ENCODE measurements around the gene IGBP1.
"Not testable (repeated sequence)": the region's sequence is repeated elsewhere in the genome, so short reads cannot be mapped to it uniquely, and the experiment has no call there.

The IGBP1 gene

DNA sequence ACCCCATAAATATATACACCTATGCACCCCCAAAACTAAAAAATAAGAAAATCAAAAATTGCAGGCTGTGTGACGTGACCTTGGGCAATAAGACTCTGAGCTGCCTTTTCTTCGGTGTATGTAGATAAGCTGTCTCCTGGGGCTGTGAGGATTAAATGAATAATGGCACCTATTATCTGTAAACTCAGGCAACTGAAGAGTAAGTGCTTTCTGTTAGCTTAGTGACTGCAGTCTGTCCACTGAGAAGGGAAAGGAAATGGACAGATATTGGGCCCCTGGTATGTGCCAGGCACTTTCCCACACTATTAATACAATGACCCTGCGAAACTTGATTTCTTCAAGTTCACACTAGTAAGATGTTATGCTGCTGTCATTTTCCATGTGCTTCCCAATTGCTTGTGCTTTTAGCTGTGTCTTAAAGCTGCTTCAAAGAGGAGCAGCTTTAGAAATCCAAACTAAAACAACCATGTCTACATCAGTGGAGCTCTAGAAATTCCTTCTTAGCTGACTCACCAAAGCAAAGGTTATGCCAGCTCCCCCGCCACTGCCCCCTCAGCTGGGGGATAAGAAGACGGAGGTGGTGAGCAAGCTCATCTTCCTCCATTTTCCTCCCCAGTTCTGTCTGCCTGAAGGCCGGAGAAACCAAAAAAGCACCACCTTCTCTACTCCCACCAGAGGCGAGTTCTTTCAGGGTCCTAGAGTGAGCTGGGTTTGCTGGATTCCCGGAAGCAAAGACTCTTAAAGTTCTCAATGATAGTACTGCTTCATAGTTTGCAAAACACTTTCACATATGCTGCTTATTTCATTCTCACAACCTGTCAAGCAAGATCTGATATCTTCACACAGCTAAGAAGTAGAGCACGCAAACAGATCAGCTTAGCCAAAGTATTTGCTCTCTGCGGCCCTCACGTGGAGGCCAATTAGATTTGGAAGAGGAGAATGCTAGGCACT is 35.3 kb downstream of the IGBP1 start:
- DNase-seq, result no peak

DNA sequence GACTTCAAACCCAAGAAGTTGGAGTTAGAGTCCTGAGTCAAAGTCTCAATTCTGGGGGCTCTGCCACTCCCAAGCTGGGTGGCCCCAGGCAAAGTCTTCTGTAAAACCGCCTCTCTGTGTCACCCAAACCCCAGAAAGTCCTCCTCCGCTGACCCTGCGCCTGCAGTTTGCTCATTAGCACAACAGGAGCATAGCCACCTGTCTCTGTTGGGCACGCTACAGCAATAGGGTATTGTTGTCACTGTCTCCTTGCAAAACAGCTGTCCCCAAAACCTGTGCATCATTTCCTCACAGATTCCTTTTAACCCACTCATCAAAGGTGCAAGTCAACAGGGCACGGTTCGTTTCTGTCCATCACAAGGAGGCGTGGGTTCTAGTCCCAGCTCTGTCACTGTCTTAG is 36.0 kb downstream of the IGBP1 start:
- no peak for DNase-seq

DNA sequence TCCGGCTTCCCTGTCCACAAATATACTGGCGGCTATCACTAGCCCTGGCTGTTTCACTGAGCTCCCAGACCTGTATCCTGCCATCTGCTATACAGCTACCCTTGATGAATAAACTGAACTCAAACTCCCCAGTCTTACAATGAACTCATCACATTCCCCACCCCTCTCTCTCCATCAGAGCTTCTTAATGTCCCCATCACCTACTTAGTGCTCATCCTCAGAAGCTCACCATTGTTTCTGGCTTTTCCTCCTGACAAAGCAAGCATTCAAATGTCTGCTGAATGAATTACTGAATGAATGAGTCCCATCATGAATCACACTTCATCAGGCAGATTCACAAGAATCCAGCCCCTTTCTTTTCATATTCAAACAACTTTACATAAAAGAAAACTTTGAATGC is 38.4 kb downstream of the IGBP1 start:
- DNase-seq, result no peak

DNA sequence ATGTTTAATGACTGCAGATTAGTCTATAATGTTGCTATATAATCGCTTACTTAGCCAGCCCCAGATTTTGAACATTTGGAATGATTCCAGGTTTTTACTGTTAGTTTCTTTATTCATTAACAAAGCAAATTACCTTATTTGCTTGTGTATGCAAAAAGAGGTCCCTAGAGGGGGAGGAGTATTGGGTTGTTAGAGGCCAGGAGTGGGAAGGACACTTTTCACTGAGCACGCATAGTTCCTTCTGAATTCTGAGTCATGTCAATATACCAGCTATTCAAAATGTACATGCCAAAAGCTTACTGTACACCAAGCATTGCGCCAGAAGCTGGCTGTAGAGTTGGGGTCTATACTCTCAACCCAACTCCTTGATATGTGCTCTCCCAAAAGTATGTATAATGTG is 39.0 kb downstream of the IGBP1 start:
- no peak for DNase-seq

DNA sequence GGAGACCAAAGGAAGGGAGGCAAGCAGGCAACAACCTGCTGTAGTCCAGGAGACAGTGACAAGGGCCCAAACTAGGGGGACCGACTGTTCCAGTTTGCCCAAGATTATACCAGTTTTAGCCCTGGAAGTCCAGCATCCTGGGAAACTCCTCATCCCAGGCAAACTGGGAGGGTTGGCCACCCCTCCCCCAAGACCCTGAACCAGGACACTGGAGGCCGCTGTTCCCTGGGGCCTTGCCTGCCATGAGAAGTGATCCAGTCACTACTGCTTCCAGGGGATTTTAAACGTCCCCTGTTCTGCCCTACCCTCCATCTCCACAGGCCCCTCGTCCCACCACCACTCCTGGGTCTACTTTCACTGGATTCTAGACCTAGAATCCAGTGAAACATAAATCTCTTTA is 39.7 kb downstream of the IGBP1 start:
- no peak for DNase-seq

DNA sequence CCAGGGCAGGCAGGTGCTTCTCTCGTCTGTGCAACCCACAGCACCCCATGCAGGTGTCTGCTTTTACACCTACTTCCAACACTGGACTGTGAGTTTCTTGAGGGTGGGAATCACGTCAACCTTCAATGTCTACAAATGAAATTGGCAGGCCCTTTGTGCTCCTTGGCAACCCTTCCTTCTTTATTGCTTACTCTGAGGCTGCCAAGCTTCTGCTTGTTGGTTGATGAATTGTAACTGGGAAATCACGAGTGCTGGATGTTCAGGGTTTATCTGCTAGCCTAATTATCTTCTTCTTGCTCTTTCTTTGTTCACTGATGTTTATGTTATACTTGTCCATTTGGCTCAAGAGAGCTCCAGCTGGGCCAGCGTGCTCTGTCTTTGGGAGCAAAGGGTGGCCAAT is 41.5 kb downstream of the IGBP1 start:
- no peak for DNase-seq

DNA sequence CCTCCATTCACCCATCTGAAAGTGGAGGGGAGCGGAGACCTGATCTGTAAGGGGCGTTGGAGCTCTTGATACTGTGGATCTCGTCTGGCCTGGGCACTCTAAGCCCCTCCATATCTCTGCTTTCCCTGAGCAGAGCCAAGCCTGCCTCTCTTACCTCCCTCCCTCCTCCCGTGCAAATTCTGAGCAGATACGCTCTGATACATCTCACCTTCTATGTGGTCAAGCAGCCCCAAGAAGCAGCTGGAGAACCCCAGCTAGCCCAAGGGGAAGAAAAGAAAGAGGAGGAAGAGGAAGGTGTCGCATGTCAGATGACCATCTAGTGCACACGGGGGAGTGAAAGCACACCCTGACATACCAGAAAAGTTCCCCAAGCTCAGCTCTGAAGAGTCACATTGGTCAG is 42.1 kb downstream of the IGBP1 start:
- no peak for DNase-seq

DNA sequence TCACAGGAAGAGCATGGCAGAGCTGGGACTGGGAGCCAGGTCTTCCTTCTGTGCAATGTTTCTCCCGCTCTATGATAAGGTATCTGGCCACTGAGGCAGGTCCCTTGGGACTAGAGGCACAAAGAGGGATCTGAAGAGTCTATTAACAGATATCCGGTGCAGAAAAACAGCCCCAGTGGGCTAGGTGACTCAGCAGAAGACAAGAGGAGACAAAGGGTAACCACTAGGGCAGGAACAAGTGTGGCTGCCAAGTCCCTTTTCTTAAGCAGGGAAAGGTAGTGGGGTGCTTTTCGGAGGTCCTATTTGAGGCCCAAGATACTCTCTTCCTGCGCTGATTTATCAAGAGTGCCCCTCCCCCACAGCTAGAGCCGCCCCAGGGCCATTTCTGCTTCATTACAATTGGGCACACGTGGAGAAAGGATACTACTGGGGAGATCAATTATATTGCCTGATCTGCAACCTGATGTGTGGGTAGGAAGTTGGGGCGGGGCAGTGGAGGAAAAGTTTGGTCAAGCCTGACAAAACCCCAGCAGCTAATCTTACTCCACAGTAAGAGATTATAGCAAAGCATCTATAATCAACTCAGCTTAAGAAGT is 43.8 kb downstream of the IGBP1 start, which contains the start of gene DGAT2L6:
Gene DGAT2L6 (plus strand): TSS at position 546 of the 596 bp plus-strand sequence. CDS start 100 bp downstream, outside the sequence.
- no peak for DNase-seq

DNA sequence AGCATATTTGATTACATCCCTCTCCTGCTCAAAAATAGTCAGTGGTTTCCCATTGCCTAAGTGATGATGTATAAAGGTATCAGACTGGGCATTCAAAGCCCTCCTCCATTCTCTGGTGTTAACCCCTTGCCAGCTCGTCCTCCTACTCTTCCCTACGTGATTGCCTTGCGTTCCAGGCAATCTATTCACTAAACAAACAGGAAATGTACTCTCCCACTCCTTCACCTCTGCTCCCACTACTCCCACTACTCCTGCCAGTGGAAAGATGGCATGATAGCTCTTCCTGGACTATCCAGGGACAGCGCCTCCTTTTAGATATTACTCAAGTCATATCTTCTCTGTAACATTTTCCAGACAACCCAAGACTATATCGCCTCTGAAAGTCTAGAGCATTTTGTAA is 49.8 kb downstream of the IGBP1 start:
- DNase-seq, result no peak

DNA sequence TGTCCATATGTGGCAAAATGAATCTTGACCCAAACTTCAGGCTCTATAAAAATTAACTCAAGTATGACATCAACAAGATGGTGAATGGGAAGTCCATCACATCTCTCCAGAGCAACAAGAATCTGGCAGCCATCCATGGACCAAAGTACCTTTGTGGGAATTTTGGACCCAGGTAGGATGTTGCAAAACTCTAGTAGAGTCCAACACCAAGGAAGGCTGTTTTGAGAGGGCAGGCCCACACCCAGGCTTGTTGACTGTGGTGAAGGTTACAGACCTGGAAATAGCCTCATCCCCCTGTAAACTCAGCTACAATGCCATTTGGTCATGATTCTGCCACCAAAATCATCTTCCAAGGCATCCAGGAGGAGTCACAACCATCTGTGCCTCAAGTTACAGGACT is 57.0 kb downstream of the IGBP1 start:
- DNase-seq, result no peak

DNA sequence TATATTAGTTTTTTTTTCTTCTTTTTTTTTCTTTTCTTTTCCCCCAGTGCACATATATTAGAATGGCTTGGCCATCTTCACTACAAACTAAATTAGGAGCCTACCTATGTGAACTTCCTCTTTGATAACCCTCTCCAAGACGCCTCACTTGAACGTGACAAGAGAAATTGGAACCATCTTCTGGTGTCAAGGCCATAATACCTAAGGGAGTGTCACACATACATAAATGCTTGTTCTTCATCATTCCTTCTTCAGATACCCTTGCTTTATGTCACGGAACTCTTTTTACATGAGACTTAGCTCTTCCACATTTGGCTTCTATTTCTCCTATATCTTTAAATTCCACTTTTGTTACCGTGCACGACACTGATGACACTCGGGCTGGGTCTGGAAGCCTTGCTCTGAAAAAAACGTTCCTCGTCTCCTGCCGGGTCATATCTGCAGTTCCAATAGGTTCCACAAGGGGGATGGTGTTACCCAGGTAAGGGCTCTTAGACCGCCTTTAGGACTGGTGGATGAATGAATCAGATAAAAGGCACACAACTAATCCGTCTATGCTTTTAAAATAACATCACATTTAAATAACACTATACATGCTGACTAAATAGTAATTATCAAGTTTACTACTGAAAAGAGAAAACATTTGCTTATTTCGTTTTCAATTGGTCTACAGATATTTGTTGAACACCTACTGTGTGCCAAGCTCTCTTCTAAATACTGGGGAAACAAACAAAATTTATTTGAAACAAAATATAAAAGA is 63.9 kb downstream of the IGBP1 start:
- DNase-seq, result peak; percentile 5

DNA sequence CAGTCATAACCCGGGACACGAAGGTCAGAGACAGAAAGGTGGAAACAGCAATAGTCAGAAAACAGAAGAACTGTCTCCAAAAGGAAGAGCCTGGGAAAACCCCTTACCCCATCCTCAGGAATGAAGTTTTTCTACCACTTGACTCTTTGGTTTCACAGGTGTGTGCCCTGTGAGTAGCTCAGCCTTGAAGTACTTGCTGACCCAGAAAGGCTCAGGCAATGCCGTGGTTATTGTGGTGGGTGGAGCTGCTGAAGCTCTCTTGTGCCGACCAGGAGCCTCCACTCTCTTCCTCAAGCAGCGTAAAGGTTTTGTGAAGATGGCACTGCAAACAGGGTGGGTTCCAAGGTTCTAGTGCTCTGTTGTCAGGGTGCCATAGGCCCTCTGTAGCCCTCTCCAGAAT is 68.5 kb downstream of the IGBP1 start:
- DNase-seq, result no peak

DNA sequence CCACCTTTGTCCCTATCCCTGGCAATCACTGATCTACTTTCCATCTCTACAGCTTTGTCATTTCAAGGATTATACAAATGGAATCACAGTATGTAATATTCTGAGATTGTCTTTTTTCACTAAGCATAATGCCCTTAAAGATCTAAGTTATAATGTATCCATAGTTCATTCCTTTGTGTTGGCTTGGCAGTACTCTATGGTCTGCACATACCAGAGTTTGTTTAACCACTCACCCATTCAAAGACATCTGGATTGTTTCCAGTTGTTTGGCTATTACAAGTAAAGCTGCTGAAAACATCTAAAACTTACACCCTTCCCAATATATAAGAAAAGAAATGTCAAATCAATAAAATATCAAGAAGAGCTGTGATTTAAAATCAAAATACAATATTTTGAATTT is 75.2 kb downstream of the IGBP1 start:
- DNase-seq, result no peak

DNA sequence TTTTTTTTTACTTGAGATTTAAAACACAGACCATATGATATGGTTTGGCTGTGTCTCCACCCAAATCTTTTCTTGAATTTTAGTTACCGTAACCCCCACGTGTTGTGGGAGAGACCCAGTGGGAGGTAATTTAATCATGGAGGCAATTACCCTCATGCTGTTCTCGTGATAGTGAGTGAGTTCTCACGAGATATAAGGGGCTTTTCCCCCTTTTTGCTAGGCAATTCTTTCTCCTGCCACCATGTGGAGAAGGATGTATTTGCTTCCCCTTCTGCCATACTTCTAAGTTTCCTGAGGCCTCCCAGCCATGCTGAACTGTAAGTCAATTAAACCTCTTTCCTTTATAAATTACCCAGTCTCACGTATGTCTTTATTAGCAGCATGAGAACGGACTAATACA is 76.3 kb downstream of the IGBP1 start:
- DNase-seq, result not testable (repeated sequence)

All from NCI-H774 (cell line).